ENCODE data around the gene SAMD8.
A peak's percentile ranks its signal among the peaks of the same experiment; 100 is the strongest.
"Not testable (repeated sequence)": the region's sequence is repeated elsewhere in the genome, so short reads cannot be mapped to it uniquely, and the experiment has no call there.

The SAMD8 gene

GRCh38 chr10:75208181-75208580 lies 96.7 kb downstream of the SAMD8 start:
- Histone ChIP-seq H3K27me3 (ENCODE audit: control insufficient read depth in 1 of 2, insufficient read depth in 2 of 2, low read length in 2 of 2) (no peaks in the 10 kb centered on the region), H3K4me3 (ENCODE audit: low read length in 2 of 2) (no peak overlapping the region), H3K9me3 (ENCODE audit: control insufficient read depth in 2 of 2, low read length in 2 of 2) (no peaks in the 10 kb centered on the region), H3K4me1 (ENCODE audit: control insufficient read depth, insufficient read depth, low read length) (peaks cover 41% of the 10 kb centered on the region), H3K36me3 (ENCODE audit: control insufficient read depth in 2 of 2, insufficient read depth in 2 of 2, low read length in 2 of 2) (peaks cover 2 to 6% of the 10 kb centered on the region in 2 donors), H3K9ac (ENCODE audit: low read length in 2 of 2) (no peak overlapping the region), H3K27ac (ENCODE audit: low read length) (peak overlapping the region; percentile 58)

GRCh38 chr10:75209086-75209920 lies 97.8 kb downstream of the SAMD8 start:
- no peaks in the 10 kb centered on the region for H3K9me3 ChIP-seq (ENCODE audit: control insufficient read depth in 2 of 2, low read length in 2 of 2)
- H3K4me1 ChIP-seq (ENCODE audit: control insufficient read depth, insufficient read depth, low read length) = peaks cover 37% of the 10 kb centered on the region
- no peaks in the 10 kb centered on the region for H3K27me3 ChIP-seq (ENCODE audit: control insufficient read depth in 1 of 2, insufficient read depth in 2 of 2, low read length in 2 of 2)
- H3K27ac ChIP-seq (ENCODE audit: low read length) = peak overlapping the region; percentile 99
- peak overlapping the region; percentile 92 to 96 for H3K4me3 ChIP-seq (ENCODE audit: low read length in 2 of 2)
- peak overlapping the region; percentile 99 to 100 for H3K9ac ChIP-seq (ENCODE audit: low read length in 2 of 2)
- peaks cover 2 to 12% of the 10 kb centered on the region in 2 donors for H3K36me3 ChIP-seq (ENCODE audit: control insufficient read depth in 2 of 2, insufficient read depth in 2 of 2, low read length in 2 of 2)

GRCh38 chr10:75209921-75210281 lies 98.4 kb downstream of the SAMD8 start:
- Histone ChIP-seq H3K9ac (ENCODE audit: low read length in 2 of 2) (peak overlapping the region; percentile 99 to 100), H3K27me3 (ENCODE audit: control insufficient read depth in 1 of 2, insufficient read depth in 2 of 2, low read length in 2 of 2) (no peaks in the 10 kb centered on the region), H3K27ac (ENCODE audit: low read length) (peak overlapping the region; percentile 99), H3K36me3 (ENCODE audit: control insufficient read depth in 2 of 2, insufficient read depth in 2 of 2, low read length in 2 of 2) (peaks cover 5 to 18% of the 10 kb centered on the region in 2 donors), H3K4me1 (ENCODE audit: control insufficient read depth, insufficient read depth, low read length) (peaks cover 37% of the 10 kb centered on the region), H3K4me3 (ENCODE audit: low read length in 2 of 2) (peak overlapping the region; percentile 92 to 96), H3K9me3 (ENCODE audit: control insufficient read depth in 2 of 2, low read length in 2 of 2) (no peaks in the 10 kb centered on the region)

GRCh38 chr10:75210282-75211006 lies 99.0 kb downstream of the SAMD8 start, which contains the start of gene VDAC2:
Gene VDAC2, plus strand, starts transcription at chr10:75210796. Its CDS starts 363 bp downstream, at chr10:75211159.
- H3K9me3 ChIP-seq (ENCODE audit: control insufficient read depth in 2 of 2, low read length in 2 of 2) = no peaks in the 10 kb centered on the region
- peak within 1 kb of the TSS; percentile 99 to 100 for H3K9ac ChIP-seq (ENCODE audit: low read length in 2 of 2)
- peaks cover 5 to 19% of the 10 kb centered on the region in 2 donors for H3K36me3 ChIP-seq (ENCODE audit: control insufficient read depth in 2 of 2, insufficient read depth in 2 of 2, low read length in 2 of 2)
- H3K27me3 ChIP-seq (ENCODE audit: control insufficient read depth in 1 of 2, insufficient read depth in 2 of 2, low read length in 2 of 2) = no peaks in the 10 kb centered on the region
- peaks cover 37% of the 10 kb centered on the region for H3K4me1 ChIP-seq (ENCODE audit: control insufficient read depth, insufficient read depth, low read length)
- peak within 1 kb of the TSS; percentile 92 to 96 for H3K4me3 ChIP-seq (ENCODE audit: low read length in 2 of 2)
- peak within 1 kb of the TSS; percentile 99 for H3K27ac ChIP-seq (ENCODE audit: low read length)

- H3K9ac ChIP-seq (ENCODE audit: low read length in 2 of 2) = peak overlapping the region; percentile 94 to 100
- peaks cover 37% of the 10 kb centered on the region for H3K4me1 ChIP-seq (ENCODE audit: control insufficient read depth, insufficient read depth, low read length)
- peaks cover 5 to 22% of the 10 kb centered on the region in 2 donors for H3K36me3 ChIP-seq (ENCODE audit: control insufficient read depth in 2 of 2, insufficient read depth in 2 of 2, low read length in 2 of 2)
- no peaks in the 10 kb centered on the region for H3K27me3 ChIP-seq (ENCODE audit: control insufficient read depth in 1 of 2, insufficient read depth in 2 of 2, low read length in 2 of 2)
- H3K27ac ChIP-seq (ENCODE audit: low read length) = peak overlapping the region; percentile 99
- H3K9me3 ChIP-seq (ENCODE audit: control insufficient read depth in 2 of 2, low read length in 2 of 2) = no peaks in the 10 kb centered on the region
- H3K4me3 ChIP-seq (ENCODE audit: low read length in 2 of 2) = peak overlapping the region; percentile 92 to 96
Measured at GRCh38 chr10:75211007-75211691, 99.7 kb downstream of the SAMD8 start.

- Histone ChIP-seq H3K27me3 (ENCODE audit: control insufficient read depth in 1 of 2, insufficient read depth in 2 of 2, low read length in 2 of 2) (no peaks in the 10 kb centered on the region), H3K4me1 (ENCODE audit: control insufficient read depth, insufficient read depth, low read length) (peaks cover 37% of the 10 kb centered on the region), H3K27ac (ENCODE audit: low read length) (no peak overlapping the region), H3K9ac (ENCODE audit: low read length in 2 of 2) (peak overlapping the region; percentile 13 to 100), H3K9me3 (ENCODE audit: control insufficient read depth in 2 of 2, low read length in 2 of 2) (no peaks in the 10 kb centered on the region), H3K4me3 (ENCODE audit: low read length in 2 of 2) (peak overlapping the region; percentile 92 to 96), H3K36me3 (ENCODE audit: control insufficient read depth in 2 of 2, insufficient read depth in 2 of 2, low read length in 2 of 2) (peaks cover 15 to 22% of the 10 kb centered on the region in 2 donors)
Measured at GRCh38 chr10:75212343-75212742, 100.9 kb downstream of the SAMD8 start.

- Histone ChIP-seq H3K27me3 (ENCODE audit: control insufficient read depth in 1 of 2, insufficient read depth in 2 of 2, low read length in 2 of 2) (no peaks in the 10 kb centered on the region), H3K4me1 (ENCODE audit: control insufficient read depth, insufficient read depth, low read length) (peaks cover 19% of the 10 kb centered on the region), H3K4me3 (ENCODE audit: low read length in 2 of 2) (no peak overlapping the region), H3K27ac (ENCODE audit: low read length) (no peak overlapping the region), H3K9me3 (ENCODE audit: control insufficient read depth in 2 of 2, low read length in 2 of 2) (no peaks in the 10 kb centered on the region), H3K9ac (ENCODE audit: low read length in 2 of 2) (no peak overlapping the region), H3K36me3 (ENCODE audit: control insufficient read depth in 2 of 2, insufficient read depth in 2 of 2, low read length in 2 of 2) (peaks cover 53 to 55% of the 10 kb centered on the region in 2 donors)
Measured at GRCh38 chr10:75220274-75220673, 108.8 kb downstream of the SAMD8 start.

- H3K9ac ChIP-seq (ENCODE audit: low read length in 2 of 2); H3K27me3 ChIP-seq (ENCODE audit: control insufficient read depth in 1 of 2, insufficient read depth in 2 of 2, low read length in 2 of 2); H3K9me3 ChIP-seq (ENCODE audit: control insufficient read depth in 2 of 2, low read length in 2 of 2); H3K27ac ChIP-seq (ENCODE audit: low read length); H3K4me3 ChIP-seq (ENCODE audit: low read length in 2 of 2): not testable (repeated sequence)
- H3K36me3 ChIP-seq (ENCODE audit: control insufficient read depth in 2 of 2, insufficient read depth in 2 of 2, low read length in 2 of 2) = peaks cover 51 to 52% of the 10 kb centered on the region in 2 donors
- H3K4me1 ChIP-seq (ENCODE audit: control insufficient read depth, insufficient read depth, low read length) = peaks cover 31% of the 10 kb centered on the region
Measured at GRCh38 chr10:75221492-75221891, 110.0 kb downstream of the SAMD8 start.

- Histone ChIP-seq H3K4me3 (ENCODE audit: low read length in 2 of 2) (no peak overlapping the region), H3K36me3 (ENCODE audit: control insufficient read depth in 2 of 2, insufficient read depth in 2 of 2, low read length in 2 of 2) (peaks cover 40 to 48% of the 10 kb centered on the region in 2 donors), H3K27ac (ENCODE audit: low read length) (peak overlapping the region; percentile 53), H3K9ac (ENCODE audit: low read length in 2 of 2) (no peak overlapping the region), H3K9me3 (ENCODE audit: control insufficient read depth in 2 of 2, low read length in 2 of 2) (no peaks in the 10 kb centered on the region), H3K4me1 (ENCODE audit: control insufficient read depth, insufficient read depth, low read length) (peaks cover 43% of the 10 kb centered on the region), H3K27me3 (ENCODE audit: control insufficient read depth in 1 of 2, insufficient read depth in 2 of 2, low read length in 2 of 2) (no peaks in the 10 kb centered on the region)
Measured at GRCh38 chr10:75223507-75223906, 112.1 kb downstream of the SAMD8 start.

- H3K9ac ChIP-seq (ENCODE audit: low read length in 2 of 2) = no peak overlapping the region
- H3K27ac ChIP-seq (ENCODE audit: low read length) = peak overlapping the region; percentile 58
- H3K9me3 ChIP-seq (ENCODE audit: control insufficient read depth in 2 of 2, low read length in 2 of 2) = no peaks in the 10 kb centered on the region
- H3K4me1 ChIP-seq (ENCODE audit: control insufficient read depth, insufficient read depth, low read length) = peaks cover 43% of the 10 kb centered on the region
- no peaks in the 10 kb centered on the region for H3K27me3 ChIP-seq (ENCODE audit: control insufficient read depth in 1 of 2, insufficient read depth in 2 of 2, low read length in 2 of 2)
- peaks cover 32 to 35% of the 10 kb centered on the region in 2 donors for H3K36me3 ChIP-seq (ENCODE audit: control insufficient read depth in 2 of 2, insufficient read depth in 2 of 2, low read length in 2 of 2)
- peak overlapping the region in 1 of 2 donors; percentile 20 for H3K4me3 ChIP-seq (ENCODE audit: low read length in 2 of 2)
Measured at GRCh38 chr10:75226095-75226494, 114.6 kb downstream of the SAMD8 start.
